Measurements from ENCODE around the gene OSGEP. TPM values are rescaled to one million over a fixed set of nuclear protein-coding genes. Genes with fewer than 3 reads are reported as not detected.

OSGEP gene
- total RNA-seq, 1 experiment from 2014 or later, result 50.8 TPM

GRCh38 chr14:20501346-20501745 lies 46.7 kb upstream of the OSGEP start:
- peaks cover 4 to 9% (median 4%) of the 10 kb centered on the region in 3 experiments; a peak in 6 of 7 replicates for H3K36me3 Mint-ChIP-seq (ENCODE audit: insufficient read depth in 1 of 3, low read depth in 3 of 3)
- Histone ChIP-seq H3K4me2 (ENCODE audit: insufficient read depth, insufficient read length, low read length) (no peak overlapping the region), H2BK20ac (ENCODE audit: low read depth, low read length, poor library complexity, severe bottlenecking) (no peak overlapping the region), H3K56ac (ENCODE audit: insufficient read length, low read depth, low read length) (no peak overlapping the region), H2BK15ac (ENCODE audit: low read depth, low read length) (no peak overlapping the region), H2AFZ (ENCODE audit: low read length) (no peak overlapping the region), H3K23me2 (ENCODE audit: insufficient read length, low read depth, low read length, poor library complexity, severe bottlenecking) (no peaks in the 10 kb centered on the region), H2BK12ac (ENCODE audit: insufficient read length, low read depth, low read length) (no peak overlapping the region), H3K14ac (ENCODE audit: insufficient read depth, low read length) (no peak overlapping the region), H3K4ac (ENCODE audit: low read depth, low read length) (no peak overlapping the region), H4K91ac (ENCODE audit: insufficient read length, low read depth, low read length) (no peak overlapping the region), H3K23ac (ENCODE audit: insufficient read length, low read depth, low read length) (no peak overlapping the region), H4K8ac (replicated peaks; ENCODE audit: insufficient read length, low read depth, low read length) (no peak overlapping the region), H3T11ph (ENCODE audit: low read length) (no peak overlapping the region), H3K18ac (ENCODE audit: insufficient read length, low read depth, low read length) (no peak overlapping the region), H3K27me3 (ENCODE audit: insufficient read depth, low read length) (no peaks in the 10 kb centered on the region), H4K5ac (ENCODE audit: insufficient read length, low read depth, low read length) (no peak overlapping the region), H3K4me1 (ENCODE audit: insufficient read depth, low read length) (peaks cover 2% of the 10 kb centered on the region; the same call in 1 of the 2 replicates), H3K27ac (ENCODE audit: insufficient read length, low read depth, low read length) (no peak overlapping the region), H2AK5ac (ENCODE audit: insufficient read length, low read length) (no peak overlapping the region), H3K79me2 (ENCODE audit: insufficient read depth, low read length) (no peaks in the 10 kb centered on the region), H2BK120ac (ENCODE audit: low read depth, low read length, poor library complexity, severe bottlenecking) (no peak overlapping the region), H3K79me1 (ENCODE audit: insufficient read depth, low read depth, low read length, poor library complexity, severe bottlenecking) (no peaks in the 10 kb centered on the region), H3K9ac (ENCODE audit: extremely low read depth, insufficient read length, low read length) (no peak overlapping the region), H4K20me1 (ENCODE audit: control insufficient read depth, insufficient read depth, insufficient read length) (no peaks in the 10 kb centered on the region), H3K9me3 (ENCODE audit: control insufficient read depth, low read depth, low read length) (no peaks in the 10 kb centered on the region), H2BK5ac (ENCODE audit: insufficient read length, low read length) (no peak overlapping the region)
- DNase-seq, result no peak
- peaks cover 5% of the 10 kb centered on the region for H3K27me3 Mint-ChIP-seq (ENCODE audit: low read depth)
- H3K9me3 Mint-ChIP-seq, result peaks cover 7 to 9% of the 10 kb centered on the region in 2 experiments
- WGBS (ENCODE audit: extremely low coverage, insufficient read length, low lambda C conversion rate), result no CpG with 5 or more reads among the region's 2 CpGs
- H3K27ac Mint-ChIP-seq, result no peak overlapping the region
- peaks cover 18 to 20% of the 10 kb centered on the region in 2 experiments for H3K4me1 Mint-ChIP-seq
- no peak for TF ChIP-seq CTCF (conservative IDR thresholded peaks at IDR 0.05)
- H3K4me3 Mint-ChIP-seq, result no peak overlapping the region
